B cell (primary cell): Measurements from ENCODE around the gene PTPN11. TPM values are rescaled to one million over a fixed set of nuclear protein-coding genes. Genes with fewer than 3 reads are reported as not detected.
"Not testable (repeated sequence)": the region's sequence is repeated elsewhere in the genome, so short reads cannot be mapped to it uniquely, and the experiment has no call there.

ENCODE experiments used
- ATAC-seq: fragments of 200-7000 bp; cut with Tn5 transposase; one replicate; pipeline ENCODE4 v1.10.0; 2021; ENCODE audit warnings: low read depth, mild to moderate bottlenecking, moderate number of reproducible peaks, moderate library complexity
- CTCF ChIA-PET: fragments of 350-600 bp; sonication (Branson Sonifier 250); formaldehyde crosslinking; loops from one replicate; lab custom pipeline; 2021; ENCODE audit warnings: antibody characterized with exemption, inconsistent platforms; lab: Charles Lee
- POLR2A ChIA-PET: fragments of 350-600 bp; sonication (Branson Sonifier 250); formaldehyde crosslinking; loops from one replicate; lab custom pipeline; 2021; ENCODE audit warnings: antibody characterized with exemption; lab: Charles Lee
- DNase-seq: peaks from one replicate; pipeline ENCODE4 v3.0.0; 2013
- H2AFZ ChIP-seq: 2 replicates; pipeline ENCODE4 v1.6.1; 2012; ENCODE audit warnings: mild to moderate bottlenecking, low read depth, low read length; ENCODE audit not compliant: insufficient read depth, poor library complexity, severe bottlenecking
- H3K27ac ChIP-seq, 2 donors: 1 replicate in 1 of 2; 2 replicates in 1 of 2; pipeline ENCODE4 v1.5.1; 2012 to 2013; ENCODE audit warnings: low read length in 2 of 2, mild to moderate bottlenecking in 2 of 2, moderate library complexity in 1 of 2
- H3K27me3 ChIP-seq, 4 experiments: fragments of 200-600 bp in 1 of 4; sonication (generic) in 1 of 4; replicated peaks in 1 of 4; 1 replicate in 2 of 4; 2 replicates in 2 of 4; pipeline versions ENCODE4 v1.6.1 to v1.7.0; 2013 to 2016; ENCODE audit warnings: low read length in 3 of 4, mild to moderate bottlenecking in 2 of 4, mixed read lengths in 1 of 4, moderate library complexity in 1 of 4; ENCODE audit not compliant: insufficient read depth in 4 of 4, control insufficient read depth in 3 of 4; ENCODE audit errors: control extremely low read depth in 1 of 4
- H3K36me3 ChIP-seq, 2 experiments: replicated peaks in 1 of 2; 1 replicate in 1 of 2; 2 replicates in 1 of 2; pipeline versions ENCODE4 v1.6.1 to v1.7.1; 2013; ENCODE audit warnings: low read length in 1 of 2; ENCODE audit not compliant: insufficient read depth in 2 of 2, control insufficient read depth in 1 of 2; ENCODE audit errors: control extremely low read depth in 1 of 2, extremely low read depth in 1 of 2
- H3K4me1 ChIP-seq, 2 donors: fragments of 200-600 bp in 1 of 2; sonication (generic) in 1 of 2; 1 replicate in 1 of 2; 2 replicates in 1 of 2; pipeline versions ENCODE4 v1.5.1 to v1.6.1; 2013 to 2017; ENCODE audit warnings: low read length in 2 of 2; ENCODE audit not compliant: control insufficient read depth in 2 of 2, insufficient read depth in 2 of 2
- H3K4me2 ChIP-seq: replicated peaks from 2 replicates; pipeline ENCODE3; 2012; ENCODE audit warnings: mild to moderate bottlenecking, low read depth, low read length; ENCODE audit not compliant: poor library complexity, severe bottlenecking
- H3K4me3 ChIP-seq, 5 experiments: fragments of 200-600 bp in 1 of 5; sonication (generic) in 1 of 5; 1 replicate in 3 of 5; 2 replicates in 2 of 5; pipeline versions ENCODE4 v1.5.1 to v1.7.0; 2011 to 2016; ENCODE audit warnings: low read length in 4 of 5, mild to moderate bottlenecking in 4 of 5, low read depth in 2 of 5, control low read depth in 1 of 5, moderate library complexity in 1 of 5; ENCODE audit not compliant: insufficient read depth in 1 of 5; ENCODE audit errors: control extremely low read depth in 1 of 5, extremely low read depth in 1 of 5
- H3K79me2 ChIP-seq: fragments of 200-600 bp; sonication (generic); one replicate; pipeline ENCODE4 v1.6.0; 2016; ENCODE audit warnings: low read length; ENCODE audit not compliant: control insufficient read depth, insufficient read depth
- H3K9ac ChIP-seq: fragments of 200-600 bp; sonication (generic); 2 replicates; pipeline ENCODE4 v1.6.1; 2017; ENCODE audit warnings: mild to moderate bottlenecking, low read length, moderate library complexity
- H3K9me3 ChIP-seq, 3 donors: one replicate each; pipeline versions ENCODE4 v1.6.1 to v1.7.1; 2013; ENCODE audit warnings: low read length in 2 of 3; ENCODE audit not compliant: control insufficient read depth in 2 of 3, insufficient read depth in 1 of 3; ENCODE audit errors: control extremely low read depth in 1 of 3
- H4K20me1 ChIP-seq: 2 replicates; pipeline ENCODE4 v1.6.0; 2012; ENCODE audit warnings: mild to moderate bottlenecking, low read length; ENCODE audit not compliant: insufficient read depth, control insufficient read depth, poor library complexity, severe bottlenecking
- H3K27ac Mint-ChIP-seq: one replicate; pipeline ENCODE4 v1.8.0; 2021; ENCODE audit warnings: mixed read lengths
- H3K27me3 Mint-ChIP-seq: one replicate; pipeline ENCODE4 v1.8.0; 2021; ENCODE audit warnings: mixed read lengths
- H3K4me1 Mint-ChIP-seq: one replicate; pipeline ENCODE4 v1.8.0; 2021; ENCODE audit warnings: mixed read lengths
- H3K4me3 Mint-ChIP-seq: one replicate; pipeline ENCODE4 v1.8.0; 2021; ENCODE audit warnings: mixed read lengths
- H3K9me3 Mint-ChIP-seq: one replicate; pipeline ENCODE4 v1.8.0; 2022; ENCODE audit warnings: mixed read lengths; ENCODE audit not compliant: insufficient read depth
- CTCF ChIP-seq: fragments of 200-600 bp; IDR thresholded peaks from one replicate; pipeline ENCODE4 v1.8.0; 2022; ENCODE audit warnings: antibody characterized with exemption, mild to moderate bottlenecking
- EZH2 ChIP-seq: IDR thresholded peaks from 2 replicates; pipeline ENCODE4 v1.6.1; 2012; ENCODE audit warnings: borderline replicate concordance, low read depth, mild to moderate bottlenecking, moderate library complexity, low read length; ENCODE audit not compliant: insufficient read depth, poor library complexity, severe bottlenecking
- WGBS: methylation state at CpG from one replicate; pipeline ENCODE4 v1.1.5; 2013; ENCODE audit warnings: missing lambda C conversion rate; ENCODE audit not compliant: insufficient coverage; 5-methylcytosine and 5-hydroxymethylcytosine counted together
- intact Hi-C: fragments of 100-400 bp; cut with micrococcal nuclease; formaldehyde crosslinking; loops from one replicate; pipeline ENCODE4 v1.10.0; 2022
- polyA plus RNA-seq: library from polyadenylated mRNA; depleted of rRNA; stranded (reverse); fragments of >200 nt; gene quantifications from 2 replicates; pipeline ENCODE4 v1.2.3, GENCODE V29; 2012
- total RNA-seq, 2 donors: library from RNA; stranded (reverse); fragments of 120-200 nt in 1 of 2; gene quantifications; 1 replicate in 1 of 2; 2 replicates in 1 of 2; pipeline versions ENCODE4 v1.2.3 to v1.2.4, GENCODE V29; 2013 to 2022

PTPN11 gene
- total and polyA plus RNA-seq, 2 donors (not counting 1 experiment from before 2014, with no cell fraction given): 7.8 to 53.1 TPM

- no peak overlapping the region for H3K4me3 ChIP-seq
- DNase-seq: no peak
- CTCF ChIA-PET: interaction anchor here (2.4 kb wide), 1 partner anchor 209 kb away, joined by 8 read pairs; no protein-coding TSS in a partner anchor
- peaks cover 28% of the 10 kb centered on the region for H3K4me1 Mint-ChIP-seq
- no peak for ATAC-seq
- no peaks in the 10 kb centered on the region for H3K27me3 ChIP-seq
- WGBS: 100% methylated on average over 2 of the region's 11 CpGs
- H3K4me2 ChIP-seq: no peak overlapping the region
- TF ChIP-seq EZH2: no peak
- no peak for TF ChIP-seq CTCF
- no peak overlapping the region for H2AFZ ChIP-seq
- H3K79me2 ChIP-seq: peaks cover 5% of the 10 kb centered on the region
- H3K27ac ChIP-seq: no peak overlapping the region
- H3K36me3 ChIP-seq: peaks cover 15 to 41% of the 10 kb centered on the region in 2 experiments
- peak overlapping the region; percentile 57 for H3K27ac Mint-ChIP-seq
- H3K9me3 ChIP-seq: no peaks in the 10 kb centered on the region
- no peaks in the 10 kb centered on the region for H3K9me3 Mint-ChIP-seq
- POLR2A ChIA-PET: no interaction called here
- H4K20me1 ChIP-seq: peaks cover 17% of the 10 kb centered on the region
- intact Hi-C loops: no loop called here
- H3K4me3 Mint-ChIP-seq: peak overlapping the region; percentile 59
- no peak overlapping the region for H3K9ac ChIP-seq
- H3K27me3 Mint-ChIP-seq: no peaks in the 10 kb centered on the region
- peaks cover 15 to 24% of the 10 kb centered on the region in 2 donors for H3K4me1 ChIP-seq
Measured at GRCh38 chr12:112406519-112407488, 11.9 kb upstream of the PTPN11 start.

GRCh38 chr12:112407683-112408082 is 11.1 kb upstream of the PTPN11 start:
- peak overlapping the region in 1 of 2 donors; percentile 91 for H3K27ac ChIP-seq
- intact Hi-C loops, POLR2A ChIA-PET: not testable (repeated sequence)

More at GRCh38 chr12:112407683-112408082, 11.1 kb upstream of the PTPN11 start:
- H3K9me3 Mint-ChIP-seq, DNase-seq, H3K27me3 ChIP-seq, H3K79me2 ChIP-seq, CTCF ChIA-PET, H3K9me3 ChIP-seq, H3K9ac ChIP-seq, H2AFZ ChIP-seq, H3K4me3 ChIP-seq, ATAC-seq, H3K27me3 Mint-ChIP-seq: not testable (repeated sequence)
- Histone ChIP-seq H3K36me3 (peaks cover 15 to 41% of the 10 kb centered on the region in 2 experiments), H3K4me1 (peaks cover 15 to 24% of the 10 kb centered on the region in 2 donors), H3K4me2 (peak overlapping the region; percentile 88), H4K20me1 (peaks cover 17% of the 10 kb centered on the region)
- Mint-ChIP-seq H3K27ac (peak overlapping the region; percentile 57), H3K4me3 (peak overlapping the region; percentile 59), H3K4me1 (peaks cover 28% of the 10 kb centered on the region)
- WGBS: 74% methylated on average over 4 of the region's 6 CpGs
